HFF-Myc (cell line): ENCODE data around the gene KIF5B.
A peak's percentile ranks its signal among the peaks of the same experiment; 100 is the strongest.
"Not testable (repeated sequence)": the region's sequence is repeated elsewhere in the genome, so short reads cannot be mapped to it uniquely, and the experiment has no call there.

Experiments
- DNase-seq: peaks from one replicate; pipeline ENCODE4 v3.0.0-alpha.2; 2011; ENCODE audit warnings: low read depth; ENCODE audit errors: extremely low read depth
- H3K4me3 ChIP-seq: replicated peaks from 2 replicates; pipeline ENCODE4 v1.5.1; 2011; ENCODE audit warnings: low read depth, mild to moderate bottlenecking, control low read depth, low read length
- CTCF ChIP-seq: IDR thresholded peaks from 2 replicates; pipeline ENCODE4 v1.5.1; 2012; ENCODE audit warnings: mild to moderate bottlenecking, low read depth, low read length, control low read depth; ENCODE audit errors: missing control alignments

KIF5B gene

GRCh38 chr10:32056136-32057035 lies at the start of gene KIF5B:
KIF5B (minus strand) TSS chr10:32056425; CDS start chr10:32055973, 452 bp downstream.
- no peak for TF ChIP-seq CTCF
- peak; percentile 59 for DNase-seq
- H3K4me3 ChIP-seq, result peak within 1 kb of the TSS; percentile 89

- no peak overlapping the region for H3K4me3 ChIP-seq
- no peak for TF ChIP-seq CTCF
- DNase-seq, result no peak
Measured at GRCh38 chr10:32105782-32106382, 49.7 kb upstream of the KIF5B start.

GRCh38 chr10:32104622-32105509 lies 48.6 kb upstream of the KIF5B start:
- TF ChIP-seq CTCF, result no peak
- H3K4me3 ChIP-seq, result no peak overlapping the region
- no peak for DNase-seq

- no peak for TF ChIP-seq CTCF
- DNase-seq, result no peak
- H3K4me3 ChIP-seq, result no peak overlapping the region
Measured at GRCh38 chr10:32104181-32104580, 48.0 kb upstream of the KIF5B start.

GRCh38 chr10:32103721-32104120 lies 47.5 kb upstream of the KIF5B start:
- no peak overlapping the region for H3K4me3 ChIP-seq
- TF ChIP-seq CTCF, result no peak
- DNase-seq, result no peak

GRCh38 chr10:32098566-32099259 lies 42.5 kb upstream of the KIF5B start:
- not testable (repeated sequence) for DNase-seq, H3K4me3 ChIP-seq
